ENCODE data around the gene NSMCE3.

NSMCE3 gene

DNA sequence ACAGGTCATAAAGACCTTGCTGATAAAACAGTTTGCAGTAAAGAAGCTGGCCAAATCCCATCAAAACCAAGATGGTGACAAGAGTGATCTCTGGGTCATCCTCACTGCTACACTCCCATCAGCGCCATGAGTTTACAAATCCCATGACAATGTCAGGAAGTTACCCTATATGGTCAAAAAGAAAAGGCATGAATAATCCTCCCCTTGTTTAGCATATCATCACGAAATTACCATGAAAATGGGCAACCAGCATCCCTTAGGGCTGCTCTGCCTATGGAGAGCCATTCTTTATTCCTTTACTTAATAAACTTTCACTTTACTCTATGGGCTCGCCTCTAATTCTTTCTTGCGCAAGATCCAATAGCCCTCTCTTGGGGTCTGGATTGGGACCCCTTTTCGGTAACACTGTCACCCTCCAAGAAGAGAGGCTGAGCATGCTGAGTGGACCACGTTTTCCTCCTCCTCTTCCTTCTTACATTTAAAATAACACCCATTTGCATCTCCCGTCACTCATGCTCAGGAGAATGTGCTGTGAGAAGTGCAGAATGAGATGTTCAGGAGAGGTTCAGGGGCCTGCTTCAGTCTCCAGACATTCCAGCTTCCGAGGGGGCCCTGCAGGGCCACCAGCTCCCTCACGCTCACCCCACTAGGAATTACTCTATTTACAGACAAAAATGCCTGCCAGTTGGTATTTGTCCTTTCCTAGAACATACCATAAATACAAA lies 47.3 kb downstream of the NSMCE3 start:
- DNase-seq (ENCODE audit: low read depth in 2 of 2): no peak

DNA sequence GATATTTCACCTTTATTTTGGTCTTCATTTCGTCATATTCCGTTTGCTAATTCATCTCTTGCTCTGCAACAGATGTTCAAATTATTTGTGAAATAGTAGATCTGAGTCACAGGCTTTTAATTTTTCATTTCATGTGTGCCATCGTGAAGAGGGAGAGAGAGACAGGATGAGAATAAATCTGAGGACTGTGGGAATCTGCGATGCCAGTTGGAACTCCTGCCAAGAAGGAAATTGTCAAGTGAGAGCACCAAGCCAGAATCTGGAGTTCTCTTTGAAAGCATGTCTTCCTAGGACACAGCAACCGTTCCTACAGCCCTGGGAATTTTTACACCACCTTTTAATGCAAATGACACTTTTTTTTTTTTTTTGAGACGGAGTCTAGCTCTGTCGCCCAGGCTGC lies 48.8 kb downstream of the NSMCE3 start:
- no peak for DNase-seq (ENCODE audit: low read depth in 2 of 2)

DNA sequence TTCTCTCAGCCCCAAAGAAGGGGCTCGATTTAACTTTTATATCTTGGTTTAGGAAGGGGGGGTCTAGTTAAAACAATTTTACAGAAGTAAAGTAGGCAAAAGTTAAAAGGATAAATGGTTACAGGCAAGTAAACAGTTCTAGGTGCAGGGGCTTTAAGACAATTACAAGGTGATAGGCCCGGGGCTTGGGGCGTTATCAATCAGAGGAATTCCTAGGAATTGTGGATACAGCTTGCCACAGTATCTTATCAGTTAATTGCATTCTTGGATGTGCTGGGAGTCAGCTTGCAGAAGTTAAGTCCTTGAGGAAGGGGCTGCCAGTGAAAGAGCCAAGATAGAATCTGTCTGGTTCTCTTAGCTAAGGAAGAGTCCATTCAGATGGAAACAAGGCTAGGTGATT lies 52.7 kb downstream of the NSMCE3 start:
- DNase-seq (ENCODE audit: low read depth in 2 of 2): no peak

Measured in fibroblast of skin of left biceps (primary cell).